GM15510 (cell line): ENCODE data around the gene PDP2.

Experiments
- POLR2A ChIP-seq: IDR thresholded peaks from 3 replicates; pipeline ENCODE4 v1.6.1; 2011; ENCODE audit warnings: borderline replicate concordance; ENCODE audit not compliant: insufficient read length; ENCODE audit errors: extremely low read depth

PDP2 gene

GRCh38 chr16:66902648-66903543, 22.6 kb downstream of the PDP2 start:
- TF ChIP-seq POLR2A = no peak

- no peak for TF ChIP-seq POLR2A
Measured at GRCh38 chr16:66903544-66904427, 23.5 kb downstream of the PDP2 start.

GRCh38 chr16:66904428-66904845, 24.1 kb downstream of the PDP2 start:
- no peak for TF ChIP-seq POLR2A

DNA sequence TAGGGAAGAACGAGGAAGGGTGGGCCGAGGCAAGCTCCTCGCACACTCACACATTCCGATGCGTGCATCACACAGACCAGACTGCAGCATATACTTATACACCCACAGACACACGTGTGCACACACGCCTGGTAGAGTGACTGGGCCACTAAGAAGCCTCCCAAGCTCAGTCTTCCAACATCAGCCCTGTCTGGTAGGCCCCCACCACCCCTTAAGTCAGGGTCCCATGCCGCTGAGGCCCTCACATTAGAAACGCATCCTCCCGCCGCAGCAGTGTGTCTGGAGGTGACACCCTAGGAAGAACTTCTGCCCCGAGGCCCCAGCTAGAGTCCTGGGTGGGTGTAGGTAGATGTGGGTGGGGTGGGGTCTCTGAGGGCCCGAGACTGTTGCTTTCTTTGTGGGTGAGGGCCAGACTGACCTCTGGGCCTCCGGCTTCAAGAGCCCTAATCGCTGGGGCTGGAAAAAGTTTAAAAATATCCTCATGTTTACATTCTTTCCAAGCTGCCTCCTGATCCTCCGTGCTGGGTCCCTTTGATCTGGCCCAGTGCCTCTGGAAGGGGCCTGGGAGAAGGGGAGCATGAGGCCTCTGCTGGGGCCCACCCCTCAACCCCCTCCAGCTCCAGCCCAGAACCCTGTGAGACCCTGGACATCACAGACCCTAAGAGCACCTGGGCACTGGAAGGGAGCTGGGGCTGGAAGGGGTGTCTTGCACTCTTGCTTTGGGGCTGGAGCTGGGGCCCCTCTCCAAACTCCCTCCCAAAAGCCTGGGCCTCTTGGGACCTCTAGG, 24.7 kb downstream of the PDP2 start:
- TF ChIP-seq POLR2A = no peak

DNA sequence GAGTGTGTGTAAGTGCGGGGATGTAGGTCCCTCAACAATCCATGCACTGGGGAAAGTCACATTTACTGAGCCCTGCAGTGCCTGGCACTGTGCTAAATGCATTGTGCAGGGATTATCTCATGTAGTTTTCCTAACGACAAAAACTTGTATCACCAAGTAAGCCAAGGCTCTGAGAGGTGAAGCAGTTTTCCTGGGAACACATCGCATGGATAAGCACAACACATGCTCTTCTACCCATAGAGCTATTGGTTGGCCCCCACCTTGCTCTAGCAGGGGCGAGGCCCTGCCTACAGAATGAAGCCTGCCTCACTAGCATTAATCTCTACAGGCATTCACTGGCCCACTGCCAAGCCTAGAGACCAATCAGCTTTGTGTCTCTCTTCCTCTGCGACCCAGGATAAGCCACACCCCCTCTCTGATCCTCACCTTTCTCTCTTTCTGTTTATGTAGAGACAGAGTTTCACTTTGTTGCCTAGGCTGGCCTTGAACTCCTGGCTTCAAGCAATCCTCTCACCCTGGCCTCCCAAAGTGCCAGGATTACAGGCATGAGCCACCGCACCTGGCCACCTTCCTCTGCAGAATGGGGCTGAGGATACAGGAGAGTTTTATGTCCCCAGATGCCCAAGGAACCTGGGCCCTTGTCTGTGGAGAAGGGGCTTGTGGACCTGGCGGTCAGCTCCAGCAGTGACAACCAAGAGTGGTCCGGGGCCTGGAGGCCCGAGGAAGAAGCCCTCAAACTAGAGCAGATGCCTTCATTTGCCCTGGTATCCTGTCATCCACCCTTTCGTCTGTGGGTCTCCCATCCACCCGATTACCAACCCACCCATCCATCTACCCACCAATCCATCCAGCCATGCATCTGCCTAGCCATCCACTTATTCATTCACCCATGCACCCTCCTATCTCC, 25.6 kb downstream of the PDP2 start:
- no peak for TF ChIP-seq POLR2A

GRCh38 chr16:66906916-66907836, 26.9 kb downstream of the PDP2 start:
- TF ChIP-seq POLR2A = no peak

GRCh38 chr16:66908116-66908515, 27.8 kb downstream of the PDP2 start:
- no peak for TF ChIP-seq POLR2A

DNA sequence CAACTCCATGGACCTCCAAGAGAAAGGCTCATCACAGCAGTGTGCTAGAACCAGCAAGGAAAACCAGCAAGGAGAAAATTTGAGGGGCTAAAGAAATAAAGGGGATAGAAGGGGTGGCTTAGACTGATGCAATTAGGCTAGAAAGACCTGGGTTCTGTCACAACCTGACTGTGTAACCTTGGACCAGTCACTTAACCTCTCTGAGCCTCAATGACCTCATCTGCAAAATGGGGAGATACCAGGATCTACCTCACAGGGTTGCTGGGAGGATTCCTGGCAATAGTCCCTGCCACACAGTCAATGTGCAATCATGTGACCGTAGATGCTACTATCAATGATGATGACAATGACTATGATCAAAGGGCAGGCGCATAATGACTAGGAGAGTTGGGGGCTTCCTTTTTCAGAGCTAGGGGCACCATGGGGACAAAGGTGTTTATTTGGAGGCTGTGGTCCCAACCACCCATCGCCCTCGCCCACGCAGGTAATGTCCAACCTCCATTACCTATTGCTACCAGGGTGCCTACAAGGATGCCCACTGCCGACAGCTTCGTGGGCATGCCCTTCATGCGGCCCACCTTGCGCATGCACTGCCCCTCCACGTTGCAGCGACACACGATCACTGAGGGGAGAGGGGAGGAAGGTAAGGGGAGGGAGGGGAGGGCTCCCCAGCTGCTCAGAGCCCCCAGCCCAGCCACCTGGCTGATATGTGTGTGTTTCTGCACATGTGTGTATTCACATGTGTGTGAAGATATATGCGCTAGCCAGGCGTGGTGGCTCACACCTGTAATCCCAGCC, 28.6 kb downstream of the PDP2 start:
- TF ChIP-seq POLR2A = no peak

GRCh38 chr16:66910175-66910940, 30.0 kb downstream of the PDP2 start:
- no peak for TF ChIP-seq POLR2A

DNA sequence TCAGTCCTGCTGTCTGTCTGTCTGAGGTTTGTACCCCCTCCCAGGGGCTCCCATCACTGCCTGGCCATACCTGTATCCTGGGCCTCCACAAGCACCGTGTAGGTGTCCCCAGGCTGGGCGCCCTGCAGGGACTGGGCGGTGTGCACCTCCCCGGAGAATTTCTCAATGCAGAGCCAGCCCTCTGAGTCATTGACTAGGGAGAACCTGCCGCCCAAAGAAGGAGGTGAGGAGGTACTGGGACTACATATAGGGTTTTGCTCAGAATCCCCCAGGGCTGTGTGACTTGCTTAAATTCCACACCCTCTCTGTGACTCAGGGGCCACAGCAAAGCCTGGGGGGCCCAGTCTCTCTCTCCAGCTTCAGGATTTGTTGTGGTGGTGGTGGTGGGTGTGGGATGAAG, 30.8 kb downstream of the PDP2 start:
- TF ChIP-seq POLR2A = no peak

DNA sequence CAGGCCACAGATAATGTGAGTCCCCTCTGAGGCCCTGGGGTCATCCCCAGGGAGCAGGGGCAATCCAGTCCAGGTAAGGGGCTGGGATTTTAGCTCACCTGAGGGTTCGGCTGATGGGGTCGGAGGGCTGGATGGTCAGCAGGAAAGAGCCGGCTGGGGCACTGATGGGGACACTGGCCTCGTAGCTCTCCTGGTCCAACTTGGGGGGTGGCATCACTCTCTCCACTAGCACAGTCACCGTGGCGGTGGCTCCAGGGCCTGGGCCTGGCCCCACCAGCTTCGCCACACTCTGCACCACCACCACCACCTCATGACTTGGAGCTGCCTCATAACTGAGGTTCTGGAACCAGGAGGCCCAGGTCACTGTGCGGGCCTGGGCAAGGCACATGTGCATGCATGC, 31.5 kb downstream of the PDP2 start:
- no peak for TF ChIP-seq POLR2A
